Parathyroid adenoma (tissue), 2 donors: ENCODE results near the gene RFTN2.

Experiments
- H2AFZ ChIP-seq: fragments of 300-600 bp; sonication (generic); one replicate; pipeline ENCODE4 v1.7.0; 2017; ENCODE audit warnings: antibody characterized with exemption, mild to moderate bottlenecking
- H3K27ac ChIP-seq: fragments of 300-600 bp; sonication (generic); one replicate; pipeline ENCODE4 v1.7.0; 2017
- H3K27me3 ChIP-seq: fragments of 300-600 bp; sonication (generic); one replicate; pipeline ENCODE4 v1.7.0; 2017; ENCODE audit warnings: low read length; ENCODE audit not compliant: control insufficient read depth, insufficient read depth
- H3K36me3 ChIP-seq: fragments of 300-600 bp; sonication (generic); one replicate; pipeline ENCODE4 v1.7.0; 2017; ENCODE audit warnings: low read length; ENCODE audit not compliant: control insufficient read depth, insufficient read depth
- H3K4me1 ChIP-seq: fragments of 300-600 bp; sonication (generic); one replicate; pipeline ENCODE4 v1.7.0; 2017; ENCODE audit warnings: control low read depth
- H3K4me2 ChIP-seq: fragments of 300-600 bp; sonication (generic); one replicate; pipeline ENCODE4 v1.7.0; 2017; ENCODE audit warnings: low read length
- H3K4me3 ChIP-seq: fragments of 300-600 bp; sonication (generic); one replicate; pipeline ENCODE4 v1.7.0; 2017; ENCODE audit warnings: low read depth, low read length
- H3K79me2 ChIP-seq: fragments of 300-600 bp; sonication (generic); one replicate; pipeline ENCODE4 v1.7.0; 2017; ENCODE audit warnings: control low read depth
- H3K9ac ChIP-seq: fragments of 300-600 bp; sonication (generic); one replicate; pipeline ENCODE4 v1.7.0; 2017; ENCODE audit warnings: mild to moderate bottlenecking
- H3K9me3 ChIP-seq: fragments of 300-600 bp; sonication (generic); one replicate; pipeline ENCODE4 v1.7.0; 2017; ENCODE audit warnings: low read length; ENCODE audit not compliant: control insufficient read depth
- CTCF ChIP-seq: fragments of 300-600 bp; sonication (generic); IDR thresholded peaks from one replicate; pipeline ENCODE4 v1.7.0; 2017; ENCODE audit warnings: antibody characterized with exemption, mild to moderate bottlenecking
- donor health status: primary hyperparathyroidism.

RFTN2 gene

GRCh38 chr2:197577446-197577845 is 97.9 kb downstream of the RFTN2 start:
- no peaks in the 10 kb centered on the region for H3K36me3 ChIP-seq
- no peak overlapping the region for H2AFZ ChIP-seq
- H3K9me3 ChIP-seq: no peaks in the 10 kb centered on the region
- no peaks in the 10 kb centered on the region for H3K4me1 ChIP-seq
- no peaks in the 10 kb centered on the region for H3K27me3 ChIP-seq
- no peak overlapping the region for H3K9ac ChIP-seq
- no peak overlapping the region for H3K4me3 ChIP-seq
- no peak overlapping the region for H3K4me2 ChIP-seq
- H3K79me2 ChIP-seq: no peaks in the 10 kb centered on the region
- no peak overlapping the region for H3K27ac ChIP-seq
- TF ChIP-seq CTCF: no peak

GRCh38 chr2:197576631-197577030 is 98.8 kb downstream of the RFTN2 start:
- no peak overlapping the region for H2AFZ ChIP-seq
- no peak for TF ChIP-seq CTCF
- no peak overlapping the region for H3K4me2 ChIP-seq
- no peak overlapping the region for H3K9ac ChIP-seq
- no peaks in the 10 kb centered on the region for H3K4me1 ChIP-seq
- H3K9me3 ChIP-seq: no peaks in the 10 kb centered on the region
- no peaks in the 10 kb centered on the region for H3K27me3 ChIP-seq
- no peak overlapping the region for H3K27ac ChIP-seq
- no peak overlapping the region for H3K4me3 ChIP-seq
- no peaks in the 10 kb centered on the region for H3K79me2 ChIP-seq
- no peaks in the 10 kb centered on the region for H3K36me3 ChIP-seq

GRCh38 chr2:197575987-197576386 is 99.4 kb downstream of the RFTN2 start:
- Histone ChIP-seq H2AFZ (no peak overlapping the region), H3K4me1 (no peaks in the 10 kb centered on the region), H3K79me2 (no peaks in the 10 kb centered on the region), H3K4me2 (no peak overlapping the region), H3K4me3 (no peak overlapping the region), H3K9ac (no peak overlapping the region), H3K36me3 (no peaks in the 10 kb centered on the region), H3K27me3 (no peaks in the 10 kb centered on the region), H3K9me3 (no peaks in the 10 kb centered on the region), H3K27ac (no peak overlapping the region)
- no peak for TF ChIP-seq CTCF

GRCh38 chr2:197573608-197574007 is 101.8 kb downstream of the RFTN2 start:
- Histone ChIP-seq H3K27me3 (no peaks in the 10 kb centered on the region), H3K36me3 (no peaks in the 10 kb centered on the region), H3K79me2 (no peaks in the 10 kb centered on the region), H3K9ac (no peak overlapping the region), H2AFZ (no peak overlapping the region), H3K4me2 (no peak overlapping the region), H3K4me1 (no peaks in the 10 kb centered on the region), H3K4me3 (no peak overlapping the region), H3K9me3 (no peaks in the 10 kb centered on the region), H3K27ac (no peak overlapping the region)
- TF ChIP-seq CTCF: no peak

- no peaks in the 10 kb centered on the region for H3K9me3 ChIP-seq
- no peaks in the 10 kb centered on the region for H3K4me1 ChIP-seq
- H3K27me3 ChIP-seq: no peaks in the 10 kb centered on the region
- TF ChIP-seq CTCF: no peak
- no peak overlapping the region for H3K27ac ChIP-seq
- no peaks in the 10 kb centered on the region for H3K36me3 ChIP-seq
- no peak overlapping the region for H3K4me3 ChIP-seq
- H3K9ac ChIP-seq: no peak overlapping the region
- H2AFZ ChIP-seq: no peak overlapping the region
- no peaks in the 10 kb centered on the region for H3K79me2 ChIP-seq
- no peak overlapping the region for H3K4me2 ChIP-seq
Measured at GRCh38 chr2:197571627-197572271, 103.6 kb downstream of the RFTN2 start.
